GM21367 (cell line): Measurements from ENCODE around the gene EPOP.

Experiments used
- ATAC-seq: cut with Tn5 transposase; IDR thresholded peaks from one replicate; pipeline ENCODE4 v1.9.1; 2021; ENCODE audit not compliant: unreplicated experiment

EPOP gene

GRCh38 chr17:38674749-38675615 lies at the start of gene EPOP:
TSS of gene EPOP (minus strand) at chr17:38674957. CDS start at chr17:38674495, 462 bp downstream.
- ATAC-seq = peak; percentile 53

DNA sequence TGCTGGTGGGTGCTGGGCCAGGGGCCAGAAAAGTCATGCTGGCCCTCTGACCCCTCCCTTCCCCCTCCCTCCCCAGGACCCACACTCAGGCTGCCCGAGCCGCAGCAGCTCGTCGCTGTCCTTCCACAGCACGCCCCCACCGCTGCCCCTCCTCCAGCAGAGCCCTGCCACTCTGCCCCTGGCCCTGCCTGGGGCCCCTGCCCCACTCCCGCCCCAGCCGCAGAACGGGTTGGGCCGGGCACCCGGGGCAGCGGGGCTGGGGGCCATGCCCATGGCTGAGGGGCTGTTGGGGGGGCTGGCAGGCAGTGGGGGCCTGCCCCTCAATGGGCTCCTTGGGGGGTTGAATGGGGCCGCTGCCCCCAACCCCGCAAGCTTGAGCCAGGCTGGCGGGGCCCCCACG lies 47.0 kb upstream of the EPOP start:
- ATAC-seq = no peak

GRCh38 chr17:38720941-38721340 lies 46.2 kb upstream of the EPOP start:
- ATAC-seq = no peak

DNA sequence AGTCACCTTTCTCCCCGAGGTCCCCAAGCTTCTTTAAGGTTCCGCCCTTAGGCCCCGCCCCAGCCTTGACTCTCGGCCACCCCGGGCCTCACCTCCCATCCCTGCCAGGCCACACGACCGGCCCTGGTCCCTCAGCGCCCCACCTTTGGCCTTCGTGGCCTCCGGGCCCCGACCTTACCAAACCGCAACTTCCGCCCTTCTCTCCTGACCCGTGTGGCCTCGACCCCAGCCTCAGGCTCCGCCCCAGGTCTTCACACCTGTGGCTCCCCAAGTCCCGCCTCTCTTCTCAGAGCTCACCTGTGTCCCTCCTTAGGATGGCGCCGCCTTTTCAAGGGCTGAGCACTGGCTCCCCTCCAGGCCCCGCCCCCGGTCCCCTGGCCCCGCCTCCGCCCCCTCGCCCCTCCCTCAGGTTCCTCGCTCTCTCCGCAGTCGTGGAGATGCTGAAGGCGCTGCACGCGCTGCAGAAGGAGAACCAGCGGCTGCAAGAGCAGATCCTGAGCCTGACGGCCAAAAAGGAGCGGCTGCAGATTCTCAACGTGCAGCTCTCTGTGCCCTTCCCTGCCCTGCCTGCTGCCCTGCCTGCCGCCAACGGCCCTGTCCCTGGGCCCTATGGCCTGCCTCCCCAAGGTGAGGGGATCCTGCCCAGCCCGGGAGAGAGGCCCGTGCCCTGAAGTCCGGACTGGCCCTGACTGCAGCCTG lies 45.3 kb upstream of the EPOP start:
- ATAC-seq = no peak

DNA sequence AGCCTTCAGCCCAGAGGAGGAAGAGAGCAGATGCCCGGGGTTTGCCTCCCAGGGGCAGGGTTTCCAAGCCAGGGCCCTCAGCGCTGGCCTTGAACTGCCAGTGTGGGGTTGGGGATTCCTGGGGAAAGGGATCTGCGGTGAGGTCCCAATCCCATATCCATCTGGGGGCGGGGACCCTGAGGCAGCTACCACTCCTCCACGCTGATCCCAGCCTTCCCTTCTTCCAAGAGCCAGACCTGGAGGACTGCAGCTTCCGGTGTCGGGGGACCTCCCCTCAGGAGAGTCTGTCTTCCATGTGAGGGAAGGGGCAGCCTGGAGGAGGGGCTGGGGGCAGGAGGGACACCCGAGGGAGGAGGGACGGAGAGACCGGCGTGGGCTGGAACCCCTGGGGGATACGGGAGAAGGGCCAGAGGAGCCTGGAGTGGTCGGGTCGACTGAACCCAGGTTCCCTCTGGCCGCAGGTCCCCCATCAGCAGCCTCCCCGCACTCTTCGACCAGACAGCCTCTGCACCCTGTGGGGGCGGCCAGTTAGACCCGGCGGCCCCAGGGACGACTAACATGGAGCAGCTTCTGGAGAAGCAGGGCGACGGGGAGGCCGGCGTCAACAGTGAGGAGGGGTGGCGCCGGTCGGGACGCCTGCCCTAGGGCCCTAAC lies 44.7 kb upstream of the EPOP start:
- ATAC-seq = no peak

DNA sequence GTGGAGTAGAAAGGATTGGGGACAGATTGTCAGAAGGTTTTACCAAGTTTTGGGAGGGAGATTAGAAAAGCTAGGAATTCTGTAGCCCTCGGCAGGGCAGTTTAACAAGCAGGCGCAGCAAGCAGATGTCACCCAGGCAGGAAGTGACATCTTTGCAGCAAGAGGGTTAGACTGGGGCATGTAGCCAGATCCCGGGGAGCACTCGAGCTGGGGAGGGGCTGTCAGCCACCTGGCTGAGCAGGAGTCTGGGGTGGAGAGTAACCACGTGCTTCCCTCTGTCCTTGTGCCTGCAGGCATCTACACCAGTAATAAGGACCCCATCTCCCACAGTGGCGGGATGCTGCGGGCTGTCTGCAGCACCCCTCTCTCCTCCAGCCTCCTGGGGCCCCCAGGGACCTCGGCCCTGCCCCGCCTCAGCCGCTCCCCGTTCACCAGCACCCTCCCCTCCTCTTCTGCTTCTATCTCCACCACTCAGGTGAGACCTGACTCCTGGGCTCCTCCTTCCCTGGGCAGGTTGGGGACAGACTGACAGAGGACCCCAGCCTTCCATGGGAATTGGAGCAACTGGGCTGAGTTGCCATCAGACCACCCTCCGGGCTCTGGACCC lies 42.5 kb upstream of the EPOP start:
- ATAC-seq = no peak

GRCh38 chr17:38716368-38717005 lies 41.7 kb upstream of the EPOP start:
- no peak for ATAC-seq

DNA sequence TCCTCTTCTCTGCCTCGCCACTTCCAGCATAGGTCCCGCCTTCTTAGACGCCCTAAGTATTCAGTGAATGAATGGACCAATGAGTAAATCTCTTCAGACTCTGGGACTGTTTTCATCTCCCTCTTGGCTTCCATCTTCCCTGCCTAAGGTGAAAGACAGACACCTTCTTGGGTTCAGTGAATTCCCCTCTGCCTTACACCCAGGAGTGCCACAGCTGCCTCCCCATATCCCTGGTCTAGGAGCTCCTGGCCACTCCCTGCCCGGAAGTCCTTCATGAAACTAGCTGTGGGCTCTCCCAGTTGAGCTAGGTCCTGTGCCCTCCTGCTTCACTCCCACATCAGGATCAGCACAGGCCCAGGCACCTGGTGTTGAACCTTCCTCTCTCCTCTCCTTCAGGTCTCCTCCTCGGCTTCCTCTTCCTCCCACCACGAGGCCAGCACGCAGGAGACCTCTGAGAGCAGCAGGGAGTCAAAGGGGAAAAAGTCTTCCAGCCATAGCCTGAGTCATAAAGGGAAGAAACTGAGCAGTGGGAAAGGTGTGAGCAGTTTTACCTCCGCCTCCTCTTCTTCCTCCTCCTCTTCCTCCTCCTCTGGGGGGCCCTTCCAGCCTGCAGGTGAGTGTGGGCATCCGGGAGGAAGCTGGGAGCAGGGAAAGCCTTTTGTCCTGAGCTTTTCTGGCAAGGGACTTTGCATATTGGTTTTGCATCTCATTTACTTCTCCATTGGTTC lies 40.6 kb upstream of the EPOP start:
- no peak for ATAC-seq

DNA sequence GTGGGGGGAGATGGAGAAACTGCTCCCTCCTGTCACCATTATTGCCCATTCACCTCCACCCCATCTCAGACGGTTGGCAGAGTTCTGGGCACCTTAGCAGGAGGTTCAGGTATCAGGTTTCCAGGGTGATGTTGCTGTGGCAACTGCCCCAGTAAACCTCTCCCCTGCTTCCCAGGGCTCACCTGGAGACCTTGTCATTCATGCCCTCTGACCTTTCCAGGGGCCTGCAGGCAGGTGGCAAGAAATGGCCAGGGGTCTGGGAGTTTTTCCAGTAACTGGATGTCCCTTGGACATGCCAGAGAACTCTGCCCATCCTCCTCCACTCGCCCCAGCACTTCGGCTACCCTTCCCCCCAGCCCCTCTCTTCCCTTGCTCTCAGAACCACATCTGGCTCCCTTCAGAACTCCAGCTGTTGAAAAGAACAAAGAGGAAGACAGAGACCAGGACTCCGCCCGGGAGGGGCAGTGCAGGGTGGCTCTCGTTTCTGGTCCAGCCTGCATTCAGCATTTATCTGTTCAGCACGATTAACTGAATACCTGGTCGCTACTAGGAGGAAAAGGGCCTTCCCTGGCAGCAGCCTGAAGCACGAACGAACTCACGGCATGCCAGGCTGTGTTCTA lies 38.8 kb upstream of the EPOP start:
- no peak for ATAC-seq

DNA sequence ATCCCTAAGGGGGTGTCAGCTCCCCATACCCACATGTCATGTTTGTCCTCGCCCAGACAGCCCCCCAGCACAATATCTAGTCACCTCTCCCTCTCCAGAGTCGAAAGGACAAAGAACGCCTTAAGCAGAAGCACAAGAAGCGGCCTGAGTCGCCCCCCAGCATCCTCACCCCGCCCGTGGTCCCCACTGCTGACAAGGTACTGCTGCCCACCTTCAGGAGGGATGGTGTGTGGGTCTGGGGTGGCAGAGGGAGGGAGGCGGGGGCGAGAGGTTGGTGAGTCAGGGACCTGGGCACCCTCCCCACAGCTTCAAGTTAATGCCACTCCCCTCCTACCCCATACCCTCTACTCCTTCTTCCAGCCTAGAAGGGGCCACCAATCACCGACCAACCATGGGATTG lies 37.8 kb upstream of the EPOP start:
- ATAC-seq = no peak

- no peak for ATAC-seq
These were observed 37.2 kb upstream of the EPOP start for GRCh38 chr17:38711792-38712571.

DNA sequence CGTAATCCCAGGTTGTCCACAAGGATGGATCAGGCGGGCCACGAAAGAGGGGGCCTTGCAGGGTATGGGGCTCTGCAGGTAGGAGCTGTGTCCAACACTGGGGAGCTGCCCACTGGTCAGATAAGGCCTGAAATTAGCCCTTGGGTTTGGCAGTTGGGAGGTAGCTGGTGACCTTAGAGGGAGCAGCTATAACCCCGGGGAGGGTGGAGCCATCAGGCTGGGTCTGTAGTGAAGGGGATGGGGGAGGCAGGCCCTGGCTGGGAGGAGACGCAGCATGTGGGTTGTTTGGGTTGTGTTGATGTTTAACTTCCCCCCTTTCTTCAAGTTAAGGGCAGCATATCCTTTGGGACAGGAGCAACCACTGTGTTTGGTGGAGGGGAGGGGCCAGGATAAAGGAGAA lies 36.2 kb upstream of the EPOP start:
- ATAC-seq = no peak

DNA sequence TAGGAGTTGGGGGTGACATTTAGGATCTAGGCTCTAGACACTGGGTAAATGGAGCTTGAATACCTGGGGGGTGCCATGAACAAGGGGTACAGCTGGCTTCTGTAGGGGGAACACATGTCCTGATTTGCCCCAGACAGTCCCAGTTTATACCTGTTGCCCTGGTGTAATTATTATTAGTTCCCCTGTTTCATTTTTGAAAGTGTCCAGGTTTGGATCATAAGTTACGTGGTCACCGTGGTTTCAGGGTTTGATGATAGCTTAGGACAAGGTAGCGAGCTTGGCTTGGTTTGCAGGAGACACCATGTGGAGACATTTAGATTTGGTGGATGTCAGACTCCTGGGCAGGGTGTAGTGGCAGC lies 35.8 kb upstream of the EPOP start:
- no peak for ATAC-seq

- no peak for ATAC-seq
These were observed 35.3 kb upstream of the EPOP start for GRCh38 chr17:38709864-38710603.

GRCh38 chr17:38709104-38709820 lies 34.5 kb upstream of the EPOP start:
- no peak for ATAC-seq

DNA sequence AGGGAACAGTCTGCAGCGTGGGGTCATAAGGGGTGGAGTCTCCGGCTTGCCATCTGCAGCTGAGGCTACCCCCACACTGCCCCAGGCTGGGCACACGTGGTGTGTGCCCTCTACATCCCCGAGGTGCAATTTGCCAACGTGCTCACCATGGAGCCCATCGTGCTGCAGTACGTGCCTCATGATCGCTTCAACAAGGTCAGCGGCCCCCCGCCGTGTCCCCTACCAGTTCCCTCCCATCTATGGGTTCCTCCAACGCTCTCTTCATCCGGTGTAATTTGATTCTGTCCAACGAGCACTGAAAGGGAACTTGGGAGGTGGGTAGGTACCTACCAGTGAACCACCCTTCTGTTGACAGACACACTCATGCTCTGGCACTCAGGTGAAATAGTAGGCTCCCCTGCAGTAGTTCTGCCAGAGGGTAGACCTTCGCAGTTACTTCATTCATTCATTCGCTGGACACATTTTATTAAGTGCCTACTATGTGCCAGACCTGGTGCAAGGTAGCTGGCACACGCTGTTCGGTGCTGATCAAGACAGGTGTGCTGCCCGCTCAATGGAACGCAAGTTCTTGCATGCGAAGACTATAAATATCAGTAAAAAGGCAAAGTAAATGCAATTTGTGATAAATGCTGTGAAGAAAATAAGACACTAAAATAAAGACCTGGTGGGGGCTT lies 33.1 kb upstream of the EPOP start:
- no peak for ATAC-seq

DNA sequence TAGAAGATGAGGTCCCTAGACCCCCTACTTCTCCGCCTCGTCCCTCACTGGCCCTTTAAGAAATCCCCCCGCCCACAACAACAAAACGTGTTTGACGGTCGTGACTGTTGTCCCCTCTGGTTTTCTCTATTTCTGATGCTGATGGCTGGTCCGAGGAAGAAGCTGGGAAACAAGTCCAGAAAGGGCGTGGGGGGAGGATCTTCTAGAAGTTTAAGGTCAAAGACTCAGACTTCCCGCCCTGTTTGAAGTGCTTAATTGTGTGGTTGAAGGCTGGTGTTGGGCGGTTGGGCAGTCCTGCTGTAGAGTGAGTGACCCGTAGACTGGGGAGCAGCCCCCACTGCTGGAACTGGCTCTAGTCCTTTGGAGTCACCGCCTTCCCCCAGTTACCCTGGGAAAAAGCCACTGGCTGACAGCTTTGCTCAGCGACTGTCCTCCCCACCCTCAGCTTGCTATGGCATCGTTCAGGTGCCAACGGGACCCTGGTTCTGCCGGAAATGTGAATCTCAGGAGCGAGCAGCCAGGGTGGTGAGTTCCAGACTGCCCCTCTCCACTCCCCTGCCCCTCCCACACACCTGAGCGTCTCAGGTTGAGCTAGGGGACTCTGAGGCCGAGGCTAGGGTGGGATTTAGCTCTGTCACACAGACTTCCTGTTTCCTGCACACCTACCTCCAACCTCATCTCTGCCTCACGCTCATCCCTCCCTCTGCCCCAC lies 31.9 kb upstream of the EPOP start:
- no peak for ATAC-seq
